BJ (cell line): ENCODE data around the gene MANSC1. TPM values are rescaled to one million over a fixed set of nuclear protein-coding genes. Genes with fewer than 3 reads are reported as not detected.

Experiments used
- CTCF ChIA-PET: fragments of 350-600 bp; formaldehyde crosslinking; extraction: SDS; loops from one replicate; lab custom pipeline; 2021; ENCODE audit warnings: antibody characterized with exemption, inconsistent platforms; lab: Yijun Ruan, JAX
- POLR2A ChIA-PET: fragments of 300-600 bp; sonication (Branson Sonifier 250); formaldehyde crosslinking; extraction: SDS; loops from one replicate; lab custom pipeline; 2021; ENCODE audit warnings: antibody characterized with exemption; lab: Charles Lee
- DNase-seq: peaks from one replicate; pipeline ENCODE4 v3.0.0-alpha.2; 2011; ENCODE audit warnings: low read depth
- H3K27me3 ChIP-seq: 2 replicates; pipeline ENCODE4 v1.6.0; 2011; ENCODE audit warnings: low read length; ENCODE audit not compliant: control insufficient read depth, insufficient read depth
- H3K36me3 ChIP-seq: 2 replicates; pipeline ENCODE4 v1.5.1; 2011; ENCODE audit warnings: low read length; ENCODE audit not compliant: control insufficient read depth, insufficient read depth
- H3K4me3 ChIP-seq: 2 replicates; pipeline ENCODE4 v1.5.1; 2011; ENCODE audit warnings: low read depth, mild to moderate bottlenecking, control low read depth, low read length
- CTCF ChIP-seq: IDR thresholded peaks from 2 replicates; pipeline ENCODE4 v1.5.1; 2011; ENCODE audit warnings: low read depth, mild to moderate bottlenecking, control low read depth, inconsistent platforms, low read length, moderate library complexity; ENCODE audit not compliant: insufficient read depth
- polyA plus RNA-seq: library from polyadenylated mRNA; depleted of rRNA; stranded (reverse); fragments of >200 nt; gene quantifications from 2 replicates; pipeline ENCODE4 v1.2.3, GENCODE V29; 2011

Gene MANSC1
- polyA plus RNA-seq, 1 experiment = 2.4 TPM

GRCh38 chr12:12305568-12306300 lies 44.3 kb downstream of the MANSC1 start:
- no peak overlapping the region for H3K4me3 ChIP-seq
- CTCF ChIA-PET = interaction anchor here (0.7 to 1.6 kb wide), 3 partner anchors 10 to 33 kb away, joined by 3 to 4 read pairs (median 4); no protein-coding TSS in a partner anchor
- H3K36me3 ChIP-seq = no peaks in the 10 kb centered on the region
- H3K27me3 ChIP-seq = no peaks in the 10 kb centered on the region
- TF ChIP-seq CTCF = no peak
- no peak for DNase-seq
- POLR2A ChIA-PET = no interaction called here

GRCh38 chr12:12302976-12303375 lies 47.1 kb downstream of the MANSC1 start:
- CTCF ChIA-PET = no interaction called here
- no peak overlapping the region for H3K4me3 ChIP-seq
- POLR2A ChIA-PET = no interaction called here
- no peak for DNase-seq
- H3K27me3 ChIP-seq = no peaks in the 10 kb centered on the region
- H3K36me3 ChIP-seq = no peaks in the 10 kb centered on the region
- no peak for TF ChIP-seq CTCF

- ChIA-PET CTCF (interaction anchor here (0.9 kb wide), 1 partner anchor 184 kb away, joined by 3 read pairs; no protein-coding TSS in a partner anchor), POLR2A (no interaction called here)
- no peak overlapping the region for H3K4me3 ChIP-seq
- H3K36me3 ChIP-seq = no peaks in the 10 kb centered on the region
- TF ChIP-seq CTCF = no peak
- H3K27me3 ChIP-seq = peaks cover 2% of the 10 kb centered on the region; the same call in 1 of the 2 replicates
- DNase-seq = no peak
Measured at GRCh38 chr12:12301122-12301521, 48.9 kb downstream of the MANSC1 start.

GRCh38 chr12:12297201-12297830 lies 52.7 kb downstream of the MANSC1 start:
- H3K27me3 ChIP-seq = peaks cover 2% of the 10 kb centered on the region; the same call in 1 of the 2 replicates
- TF ChIP-seq CTCF = no peak
- no peak overlapping the region for H3K4me3 ChIP-seq
- ChIA-PET POLR2A (no interaction called here), CTCF (interaction anchor here (0.7 to 1.2 kb wide), 2 partner anchors 11 to 627 kb away, joined by 4 to 5 read pairs; no protein-coding TSS in a partner anchor)
- no peak for DNase-seq
- no peaks in the 10 kb centered on the region for H3K36me3 ChIP-seq

- no peak for TF ChIP-seq CTCF
- POLR2A ChIA-PET = no interaction called here
- H3K36me3 ChIP-seq = no peaks in the 10 kb centered on the region
- DNase-seq = no peak
- H3K27me3 ChIP-seq = peaks cover 2% of the 10 kb centered on the region; the same call in 1 of the 2 replicates
- H3K4me3 ChIP-seq = no peak overlapping the region
- CTCF ChIA-PET = no interaction called here
Measured at GRCh38 chr12:12294215-12295005, 55.6 kb downstream of the MANSC1 start.
